ENCODE measurements around the gene SORBS1. TPM values are rescaled to one million over a fixed set of nuclear protein-coding genes. Genes with fewer than 3 reads are reported as not detected.

The SORBS1 gene
- total RNA-seq, 1 donor from 2014 or later = 5.1 TPM

GRCh38 chr10:95332666-95333249, 228.4 kb downstream of the SORBS1 start:
- H3K4me3 ChIP-seq (ENCODE audit: insufficient read depth, low read depth, low read length) = no peak overlapping the region
- Mint-ChIP-seq H3K27me3 (ENCODE audit: low read depth, unreplicated experiment) (peaks cover 2% of the 10 kb centered on the region), H3K9me3 (ENCODE audit: unreplicated experiment) (no peaks in the 10 kb centered on the region), H3K36me3 (ENCODE audit: low read depth, unreplicated experiment) (peaks cover 2% of the 10 kb centered on the region), H3K4me1 (ENCODE audit: low read depth, unreplicated experiment) (peaks cover 16% of the 10 kb centered on the region), H3K27ac (ENCODE audit: unreplicated experiment) (no peak overlapping the region), H3K4me3 (ENCODE audit: unreplicated experiment) (no peak overlapping the region)
- H3K4me2 ChIP-seq (ENCODE audit: low read length) = no peak overlapping the region
- H2AFZ ChIP-seq (ENCODE audit: low read depth, low read length) = no peak overlapping the region
- H3K9me3 ChIP-seq (ENCODE audit: insufficient read depth, low read depth, low read length) = no peaks in the 10 kb centered on the region
- no peaks in the 10 kb centered on the region for H3K79me2 ChIP-seq (ENCODE audit: insufficient read depth, low read length)
- no peaks in the 10 kb centered on the region for H3K27me3 ChIP-seq (ENCODE audit: insufficient read depth, low read length)
- H3K9ac ChIP-seq (ENCODE audit: low read length) = no peak overlapping the region
- no peak overlapping the region for H3K27ac ChIP-seq (ENCODE audit: low read depth, low read length)
- no peaks in the 10 kb centered on the region for H4K20me1 ChIP-seq (ENCODE audit: insufficient read depth, low read length)
- peaks cover 15% of the 10 kb centered on the region for H3K4me1 ChIP-seq (ENCODE audit: insufficient read depth, low read length)
- FAIRE-seq (no peak), DNase-seq (ENCODE audit: low read depth) (no peak)
- TF ChIP-seq EZH2 (IDR thresholded peaks at IDR 0.05; ENCODE audit: insufficient read depth, low read length) (no peak), CTCF (IDR thresholded peaks at IDR 0.05; ENCODE audit: insufficient read depth, low read depth, low read length) (no peak)
- no peaks in the 10 kb centered on the region for H3K36me3 ChIP-seq (ENCODE audit: insufficient read depth, low read length)

GRCh38 chr10:95331596-95332130, 229.5 kb downstream of the SORBS1 start:
- H3K36me3 ChIP-seq (ENCODE audit: insufficient read depth, low read length) = no peaks in the 10 kb centered on the region
- H2AFZ ChIP-seq (ENCODE audit: low read depth, low read length) = no peak overlapping the region
- H3K9ac ChIP-seq (ENCODE audit: low read length) = no peak overlapping the region
- TF ChIP-seq CTCF (IDR thresholded peaks at IDR 0.05; ENCODE audit: insufficient read depth, low read depth, low read length) (no peak), EZH2 (IDR thresholded peaks at IDR 0.05; ENCODE audit: insufficient read depth, low read length) (no peak)
- H3K27me3 Mint-ChIP-seq (ENCODE audit: low read depth, unreplicated experiment) = peaks cover 2% of the 10 kb centered on the region
- peaks cover 2% of the 10 kb centered on the region for H3K36me3 Mint-ChIP-seq (ENCODE audit: low read depth, unreplicated experiment)
- H3K4me3 Mint-ChIP-seq (ENCODE audit: unreplicated experiment) = no peak overlapping the region
- H3K79me2 ChIP-seq (ENCODE audit: insufficient read depth, low read length) = no peaks in the 10 kb centered on the region
- H3K9me3 Mint-ChIP-seq (ENCODE audit: unreplicated experiment) = no peaks in the 10 kb centered on the region
- peaks cover 19% of the 10 kb centered on the region for H3K4me1 ChIP-seq (ENCODE audit: insufficient read depth, low read length)
- no peak overlapping the region for H3K27ac ChIP-seq (ENCODE audit: low read depth, low read length)
- no peak overlapping the region for H3K4me2 ChIP-seq (ENCODE audit: low read length)
- DNase-seq (ENCODE audit: low read depth) = no peak
- H3K4me3 ChIP-seq (ENCODE audit: insufficient read depth, low read depth, low read length) = no peak overlapping the region
- no peak for FAIRE-seq
- H3K27ac Mint-ChIP-seq (ENCODE audit: unreplicated experiment) = no peak overlapping the region
- H3K9me3 ChIP-seq (ENCODE audit: insufficient read depth, low read depth, low read length) = no peaks in the 10 kb centered on the region
- peaks cover 21% of the 10 kb centered on the region for H3K4me1 Mint-ChIP-seq (ENCODE audit: low read depth, unreplicated experiment)
- no peaks in the 10 kb centered on the region for H3K27me3 ChIP-seq (ENCODE audit: insufficient read depth, low read length)
- H4K20me1 ChIP-seq (ENCODE audit: insufficient read depth, low read length) = no peaks in the 10 kb centered on the region

GRCh38 chr10:95330966-95331453, 230.2 kb downstream of the SORBS1 start:
- Histone ChIP-seq H3K4me1 (ENCODE audit: insufficient read depth, low read length) (peaks cover 19% of the 10 kb centered on the region), H3K36me3 (ENCODE audit: insufficient read depth, low read length) (no peaks in the 10 kb centered on the region), H3K27ac (ENCODE audit: low read depth, low read length) (no peak overlapping the region), H4K20me1 (ENCODE audit: insufficient read depth, low read length) (no peaks in the 10 kb centered on the region), H3K4me3 (ENCODE audit: insufficient read depth, low read depth, low read length) (no peak overlapping the region), H3K27me3 (ENCODE audit: insufficient read depth, low read length) (no peaks in the 10 kb centered on the region), H3K79me2 (ENCODE audit: insufficient read depth, low read length) (no peaks in the 10 kb centered on the region), H3K9me3 (ENCODE audit: insufficient read depth, low read depth, low read length) (no peaks in the 10 kb centered on the region), H3K9ac (ENCODE audit: low read length) (no peak overlapping the region), H2AFZ (ENCODE audit: low read depth, low read length) (no peak overlapping the region), H3K4me2 (ENCODE audit: low read length) (no peak overlapping the region)
- DNase-seq (ENCODE audit: low read depth) (peak; percentile 24), FAIRE-seq (no peak)
- peaks cover 21% of the 10 kb centered on the region for H3K4me1 Mint-ChIP-seq (ENCODE audit: low read depth, unreplicated experiment)
- H3K27ac Mint-ChIP-seq (ENCODE audit: unreplicated experiment) = no peak overlapping the region
- TF ChIP-seq CTCF (IDR thresholded peaks at IDR 0.05; ENCODE audit: insufficient read depth, low read depth, low read length) (no peak), EZH2 (IDR thresholded peaks at IDR 0.05; ENCODE audit: insufficient read depth, low read length) (no peak)
- H3K9me3 Mint-ChIP-seq (ENCODE audit: unreplicated experiment) = no peaks in the 10 kb centered on the region
- H3K27me3 Mint-ChIP-seq (ENCODE audit: low read depth, unreplicated experiment) = peaks cover 2% of the 10 kb centered on the region
- no peak overlapping the region for H3K4me3 Mint-ChIP-seq (ENCODE audit: unreplicated experiment)
- peaks cover 2% of the 10 kb centered on the region for H3K36me3 Mint-ChIP-seq (ENCODE audit: low read depth, unreplicated experiment)

All from astrocyte (in vitro differentiated cells and primary cell).